Activated CD4-positive, alpha-beta T cell treated with anti-CD3 and anti-CD28 coated beads, Interleukin-2, Interleukin-4, amounts not matched to agents 100 ng/mL and 50 ng/mL, durations not matched to agents 16 hours and 8 hours (primary cell): ENCODE results near the gene PRIMA1.

ENCODE experiments used
- DNase-seq: peaks from one replicate; pipeline ENCODE4 v3.0.0-alpha.2; 2020; ENCODE audit warnings: low spot score

Gene PRIMA1

DNA sequence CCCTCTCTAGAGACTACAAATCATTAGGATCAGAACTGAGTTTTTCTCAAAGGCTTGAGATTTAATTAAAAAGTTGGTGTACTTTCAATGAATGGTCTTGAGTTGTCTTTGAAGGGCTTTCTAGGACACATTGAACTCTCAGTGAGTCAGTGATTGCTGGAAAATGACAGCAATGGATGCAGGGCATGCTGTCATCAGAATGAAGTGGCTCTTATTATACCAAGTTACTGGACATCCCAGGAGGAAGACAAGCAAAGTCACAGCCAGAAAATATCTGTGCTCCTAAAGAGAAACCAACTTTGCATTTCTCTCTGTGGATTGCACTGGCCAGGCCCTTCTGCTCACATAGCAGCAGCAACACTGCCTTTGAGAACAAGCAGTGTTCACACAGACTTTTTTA, 112.6 kb downstream of the PRIMA1 start:
- no peak for DNase-seq

- DNase-seq, result no peak
Measured at GRCh38 chr14:93674343-93674742, 113.9 kb downstream of the PRIMA1 start.

DNA sequence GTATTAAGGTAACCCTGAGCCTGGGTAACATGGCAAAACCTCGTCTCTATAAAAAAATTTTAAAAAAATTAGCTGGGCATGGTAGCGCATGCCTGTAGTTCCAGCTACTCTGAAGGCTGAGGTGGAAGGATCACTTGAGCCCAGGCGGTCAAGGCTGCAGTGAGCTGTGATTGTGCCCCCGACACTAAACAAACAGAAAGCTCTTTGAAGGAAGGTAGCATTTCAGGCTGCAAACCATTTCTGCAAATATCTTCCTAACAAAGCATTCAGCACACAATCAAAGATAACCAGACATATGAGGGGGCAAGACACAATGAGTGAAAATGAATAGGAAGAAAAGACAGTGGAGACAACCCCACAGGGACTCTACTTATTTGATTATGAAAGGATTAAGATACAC, 118.7 kb downstream of the PRIMA1 start:
- DNase-seq, result no peak
